DMS53 treated with DMSO at 0.1 percent for 48 hours (cell line): ENCODE data around the gene COL5A1.
"Not testable (repeated sequence)": the region's sequence is repeated elsewhere in the genome, so short reads cannot be mapped to it uniquely, and the experiment has no call there.

Source experiments
- DNase-seq: peaks from one replicate; lab custom pipeline; 2025; ENCODE audit not compliant: unreplicated experiment; lab: John Stamatoyannopoulos, UW

The COL5A1 gene

DNA sequence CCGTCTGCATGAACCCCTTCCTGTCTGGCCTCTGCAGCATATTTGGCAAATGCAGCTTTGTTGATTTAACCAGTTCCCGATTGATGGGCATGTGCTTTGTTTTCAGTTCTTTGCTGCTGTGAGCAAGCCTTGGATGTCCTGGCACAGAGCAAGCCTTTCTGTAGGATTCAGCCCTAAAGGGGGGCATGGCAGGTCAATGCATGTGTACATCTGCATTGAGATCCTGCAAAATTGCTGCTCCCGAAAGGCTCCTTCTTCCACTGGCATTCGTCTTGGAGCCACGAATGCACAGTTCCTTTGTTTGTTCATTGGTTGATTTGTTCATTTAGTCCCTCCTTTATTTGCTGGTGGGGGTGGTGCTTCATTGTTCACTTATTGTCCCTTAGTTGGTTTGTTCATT lies 34.8 kb downstream of the COL5A1 start:
- no peak for DNase-seq

GRCh38 chr9:134676886-134677285 lies 35.3 kb downstream of the COL5A1 start:
- no peak for DNase-seq

- no peak for DNase-seq
Observed at GRCh38 chr9:134677743-134678142, 36.1 kb downstream of the COL5A1 start.

- no peak for DNase-seq
Observed at GRCh38 chr9:134678206-134678605, 36.6 kb downstream of the COL5A1 start.

- DNase-seq = no peak
Observed at GRCh38 chr9:134678666-134679443, 37.3 kb downstream of the COL5A1 start.

GRCh38 chr9:134679616-134680392 lies 38.2 kb downstream of the COL5A1 start:
- DNase-seq = no peak

DNA sequence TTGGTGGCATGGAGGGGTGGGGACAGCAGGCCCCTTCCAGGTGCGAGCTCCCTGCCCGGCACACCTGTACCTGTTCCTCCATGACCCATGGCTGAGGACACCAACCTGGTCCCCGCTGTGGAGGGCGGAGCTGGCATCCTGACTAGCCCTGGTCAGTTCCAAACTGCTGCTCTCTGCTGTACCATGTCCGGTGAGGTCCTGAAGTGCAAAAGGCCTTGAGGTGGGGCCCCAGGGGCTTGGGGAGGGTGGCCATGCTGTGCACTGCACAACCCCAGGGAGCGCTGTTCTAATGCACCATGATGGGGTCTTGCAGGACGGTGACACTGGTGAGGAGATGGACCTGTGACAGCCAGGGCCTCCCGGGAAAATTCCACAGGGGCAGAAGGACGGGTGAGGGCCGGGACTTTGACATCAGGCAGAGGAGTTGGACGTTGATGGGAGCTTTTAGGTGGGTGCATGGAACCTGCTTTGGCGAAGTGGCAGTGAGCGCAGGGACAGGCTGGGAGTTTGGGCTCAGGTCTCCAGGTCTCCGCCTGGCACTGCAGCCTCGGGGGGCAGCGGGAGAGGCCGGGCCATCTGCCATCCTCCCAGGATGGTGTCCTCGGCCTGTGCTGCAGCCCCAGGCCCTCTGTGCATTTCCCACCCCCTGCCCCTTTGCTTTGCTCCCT lies 38.9 kb downstream of the COL5A1 start:
- no peak for DNase-seq

GRCh38 chr9:134681061-134681661 lies 39.6 kb downstream of the COL5A1 start:
- no peak for DNase-seq

DNA sequence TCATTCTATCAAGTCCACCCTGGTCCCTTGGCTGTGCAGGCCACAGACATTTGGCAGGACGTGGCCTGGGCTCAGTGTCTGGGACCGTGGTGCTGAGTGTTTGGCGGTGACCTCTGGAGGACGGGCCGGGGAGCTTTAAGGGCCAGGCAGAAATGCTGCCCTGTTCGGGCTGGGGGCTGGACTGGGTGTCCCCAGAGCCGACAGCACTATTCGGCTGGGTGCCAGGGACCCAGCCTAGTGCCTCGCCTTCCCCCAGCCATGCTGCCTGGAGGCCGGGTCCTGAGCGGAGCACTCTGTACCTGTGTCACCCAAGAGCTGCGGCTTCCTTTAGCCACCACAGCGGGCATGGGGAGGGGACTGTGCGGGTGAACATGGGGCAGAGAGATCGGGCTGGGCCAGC lies 40.4 kb downstream of the COL5A1 start:
- DNase-seq = no peak

GRCh38 chr9:134682651-134683364 lies 41.2 kb downstream of the COL5A1 start:
- DNase-seq = no peak

- DNase-seq = no peak
Observed at GRCh38 chr9:134683714-134684374, 42.2 kb downstream of the COL5A1 start.

- DNase-seq = no peak
Observed at GRCh38 chr9:134684375-134684723, 42.7 kb downstream of the COL5A1 start.

GRCh38 chr9:134684941-134685340 lies 43.3 kb downstream of the COL5A1 start:
- not testable (repeated sequence) for DNase-seq

GRCh38 chr9:134685784-134686183 lies 44.2 kb downstream of the COL5A1 start:
- DNase-seq = no peak

- no peak for DNase-seq
Observed at GRCh38 chr9:134686896-134687295, 45.3 kb downstream of the COL5A1 start.

GRCh38 chr9:134687556-134687955 lies 46.0 kb downstream of the COL5A1 start:
- DNase-seq = no peak

GRCh38 chr9:134688231-134688630 lies 46.6 kb downstream of the COL5A1 start:
- no peak for DNase-seq

GRCh38 chr9:134688661-134689320 lies 47.2 kb downstream of the COL5A1 start:
- DNase-seq = no peak

GRCh38 chr9:134689321-134690181 lies 47.9 kb downstream of the COL5A1 start:
- DNase-seq = no peak
